GM12865 (cell line): ENCODE data around the gene VRK1.
"Not testable (repeated sequence)": the region's sequence is repeated elsewhere in the genome, so short reads cannot be mapped to it uniquely, and the experiment has no call there.

Experiments
- DNase-seq: peaks from one replicate; pipeline ENCODE4 v3.0.0; 2010; ENCODE audit warnings: low read depth
- H3K4me3 ChIP-seq: 2 replicates; pipeline ENCODE4 v1.5.1; 2011; ENCODE audit warnings: mild to moderate bottlenecking, low read depth, low read length, control low read depth
- CTCF ChIP-seq: IDR thresholded peaks from 2 replicates; pipeline ENCODE4 v1.5.1; 2011; ENCODE audit warnings: low read length, control low read depth, low read depth, inconsistent platforms; ENCODE audit not compliant: insufficient read depth; ENCODE audit errors: missing control alignments

VRK1 gene

GRCh38 chr14:96863986-96864330 lies 66.8 kb downstream of the VRK1 start:
- no peak for DNase-seq
- TF ChIP-seq CTCF: no peak
- no peak overlapping the region for H3K4me3 ChIP-seq

GRCh38 chr14:96867634-96868033 lies 70.5 kb downstream of the VRK1 start:
- no peak for DNase-seq
- no peak overlapping the region for H3K4me3 ChIP-seq
- no peak for TF ChIP-seq CTCF

GRCh38 chr14:96874127-96874526 lies 76.9 kb downstream of the VRK1 start:
- TF ChIP-seq CTCF: no peak
- no peak for DNase-seq
- no peak overlapping the region for H3K4me3 ChIP-seq

- TF ChIP-seq CTCF: no peak
- DNase-seq: no peak
- no peak overlapping the region for H3K4me3 ChIP-seq
Observed at GRCh38 chr14:96876747-96877146, 79.6 kb downstream of the VRK1 start.

GRCh38 chr14:96881713-96882112 lies 84.5 kb downstream of the VRK1 start:
- TF ChIP-seq CTCF: no peak
- H3K4me3 ChIP-seq: no peak overlapping the region
- no peak for DNase-seq

- not testable (repeated sequence) for H3K4me3 ChIP-seq, DNase-seq
Observed at GRCh38 chr14:96883974-96884373, 86.8 kb downstream of the VRK1 start.

GRCh38 chr14:96888158-96888557 lies 91.0 kb downstream of the VRK1 start:
- DNase-seq: peak; percentile 71
- H3K4me3 ChIP-seq: no peak overlapping the region
- no peak for TF ChIP-seq CTCF

- no peak for DNase-seq
- no peak overlapping the region for H3K4me3 ChIP-seq
- TF ChIP-seq CTCF: no peak
Observed at GRCh38 chr14:96888593-96888992, 91.4 kb downstream of the VRK1 start.
